Transverse colon (tissue), 4 donors: ENCODE measurements around the gene TCERG1L. TPM values are rescaled to one million over a fixed set of nuclear protein-coding genes. Genes with fewer than 3 reads are reported as not detected.
"Not testable (repeated sequence)": the region's sequence is repeated elsewhere in the genome, so short reads cannot be mapped to it uniquely, and the experiment has no call there.

Experiments
- DNase-seq: peaks from one replicate; pipeline ENCODE4 v3.0.0-alpha.2; 2019
- H3K27ac ChIP-seq, 4 donors: fragments of 200-600 bp; sonication (generic); 2 replicates each; pipeline ENCODE4 v1.5.1; 2016 to 2018; ENCODE audit warnings: inconsistent platforms in 4 of 4
- H3K27me3 ChIP-seq: fragments of 200-600 bp; sonication (generic); 2 replicates; pipeline ENCODE4 v1.5.1; 2017; ENCODE audit warnings: inconsistent platforms
- H3K36me3 ChIP-seq, 4 donors: fragments of 200-600 bp; sonication (generic); 2 replicates each; pipeline ENCODE4 v1.5.1; 2017 to 2019; ENCODE audit warnings: inconsistent platforms in 4 of 4
- H3K4me1 ChIP-seq, 4 donors: fragments of 200-600 bp; sonication (generic); 2 replicates each; pipeline ENCODE4 v1.5.1; 2017 to 2020; ENCODE audit warnings: inconsistent platforms in 4 of 4
- H3K4me3 ChIP-seq, 4 donors: fragments of 200-600 bp; sonication (generic); 1 replicate in 1 of 4; 2 replicates in 3 of 4; pipeline versions ENCODE4 v1.5.1 to v1.6.1; 2017 to 2019; ENCODE audit warnings: inconsistent platforms in 4 of 4
- H3K9me3 ChIP-seq, 2 donors: fragments of 200-600 bp; sonication (generic); 2 replicates each; pipeline ENCODE4 v1.5.1; 2017 to 2019; ENCODE audit warnings: inconsistent platforms in 2 of 2
- EP300 ChIP-seq: sonication (generic); formaldehyde crosslinking; IDR thresholded peaks from one replicate; pipeline ENCODE4 v1.6.1; 2017; ENCODE audit warnings: antibody characterized with exemption, low read depth
- POLR2A ChIP-seq: fragments of 450-650 bp; IDR thresholded peaks from one replicate; pipeline ENCODE4 v1.6.1; 2016; ENCODE audit warnings: antibody characterized with exemption, mild to moderate bottlenecking, moderate library complexity
- POLR2AphosphoS5 ChIP-seq, 3 donors: sonication (generic); formaldehyde crosslinking; IDR thresholded peaks; one replicate each; pipeline ENCODE4 v1.6.1; 2016; ENCODE audit warnings: antibody characterized with exemption in 3 of 3
- WGBS, 2 donors: methylation state at CpG; one replicate each; pipeline ENCODE4 v1.1.5; 2018; ENCODE audit warnings: low coverage in 1 of 2; 5-methylcytosine and 5-hydroxymethylcytosine counted together
- in situ Hi-C, 4 donors: fragments of 200-750 bp; cut with MboI; loops; one replicate each; pipeline versions ENCODE4 v1.15.0 to v1.15.1; 2017; ENCODE audit warnings: low sequenced_read_pairs in 3 of 4, low pct_ligation_motif_present in 1 of 4, low pct_unique_long_range_greater_than_20kb in 1 of 4
- intact Hi-C: fragments of 100-400 bp; cut with DNase I; formaldehyde crosslinking; loops from one replicate; pipeline ENCODE4 v1.15.1; 2023; ENCODE audit warnings: low total_unique reads
- total RNA-seq, 4 donors: library from RNA; depleted of rRNA; stranded (reverse); fragments of >200 nt; gene quantifications; one replicate each; pipeline ENCODE4 v1.1.0, GENCODE V29; 2016
- TF ChIP-seq, protein P1 (sequence below), 5 experiments: fragments of 200-600 bp in 3 of 5; fragments of 450-650 bp in 2 of 5; sonication (generic) in 3 of 5; IDR thresholded peaks; 1 replicate in 2 of 5; 2 replicates in 3 of 5; pipeline ENCODE4 v1.5.1; 2016 to 2017; ENCODE audit warnings: antibody characterized with exemption in 5 of 5, inconsistent platforms in 3 of 5, mild to moderate bottlenecking in 2 of 5, moderate library complexity in 1 of 5

Gene TCERG1L
- total RNA-seq, 4 donors from 2014 or later: 0.16 TPM; not detected in 3

DNA sequence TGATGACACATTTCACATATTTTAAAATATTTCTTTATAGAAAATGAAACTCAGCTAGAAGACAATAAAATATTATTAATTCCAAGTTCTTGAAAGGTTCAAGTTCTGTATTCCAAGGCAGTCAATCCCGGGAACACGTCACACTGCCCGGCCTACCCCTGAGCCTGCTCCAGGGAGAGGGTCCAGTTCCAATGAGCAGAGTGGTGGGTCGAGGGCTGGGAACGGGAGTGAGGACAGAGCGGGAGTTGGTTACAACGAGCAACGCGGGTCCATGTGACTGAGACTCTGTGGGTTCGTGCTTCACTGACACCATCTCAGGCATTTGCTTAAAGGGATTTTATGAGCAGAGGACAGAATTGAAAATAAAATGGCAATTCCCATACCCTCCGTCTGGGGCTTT is 209.4 kb downstream of the TCERG1L start:
- no peaks in the 10 kb centered on the region for H3K27me3 ChIP-seq
- no peak overlapping the region for H3K4me3 ChIP-seq
- TF ChIP-seq POLR2AphosphoS5 (IDR thresholded peaks at IDR 0.05) (no peak), POLR2A (no peak), EP300 (no peak)
- TF ChIP-seq, protein P1, sequence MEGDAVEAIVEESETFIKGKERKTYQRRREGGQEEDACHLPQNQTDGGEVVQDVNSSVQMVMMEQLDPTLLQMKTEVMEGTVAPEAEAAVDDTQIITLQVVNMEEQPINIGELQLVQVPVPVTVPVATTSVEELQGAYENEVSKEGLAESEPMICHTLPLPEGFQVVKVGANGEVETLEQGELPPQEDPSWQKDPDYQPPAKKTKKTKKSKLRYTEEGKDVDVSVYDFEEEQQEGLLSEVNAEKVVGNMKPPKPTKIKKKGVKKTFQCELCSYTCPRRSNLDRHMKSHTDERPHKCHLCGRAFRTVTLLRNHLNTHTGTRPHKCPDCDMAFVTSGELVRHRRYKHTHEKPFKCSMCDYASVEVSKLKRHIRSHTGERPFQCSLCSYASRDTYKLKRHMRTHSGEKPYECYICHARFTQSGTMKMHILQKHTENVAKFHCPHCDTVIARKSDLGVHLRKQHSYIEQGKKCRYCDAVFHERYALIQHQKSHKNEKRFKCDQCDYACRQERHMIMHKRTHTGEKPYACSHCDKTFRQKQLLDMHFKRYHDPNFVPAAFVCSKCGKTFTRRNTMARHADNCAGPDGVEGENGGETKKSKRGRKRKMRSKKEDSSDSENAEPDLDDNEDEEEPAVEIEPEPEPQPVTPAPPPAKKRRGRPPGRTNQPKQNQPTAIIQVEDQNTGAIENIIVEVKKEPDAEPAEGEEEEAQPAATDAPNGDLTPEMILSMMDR (IDR thresholded peaks at IDR 0.05): no peak
- intact Hi-C loops: no loop called here
- in situ Hi-C loops: no loop called here
- no peak overlapping the region for H3K27ac ChIP-seq
- no peak for DNase-seq
- WGBS, 2 donors: 83 to 86% methylated on average over 8 to 11 of the region's 11 CpGs
- H3K36me3 ChIP-seq: no peaks in the 10 kb centered on the region
- H3K9me3 ChIP-seq: no peaks in the 10 kb centered on the region
- peaks cover 0 to 6% (median 0%) of the 10 kb centered on the region in 4 donors for H3K4me1 ChIP-seq

DNA sequence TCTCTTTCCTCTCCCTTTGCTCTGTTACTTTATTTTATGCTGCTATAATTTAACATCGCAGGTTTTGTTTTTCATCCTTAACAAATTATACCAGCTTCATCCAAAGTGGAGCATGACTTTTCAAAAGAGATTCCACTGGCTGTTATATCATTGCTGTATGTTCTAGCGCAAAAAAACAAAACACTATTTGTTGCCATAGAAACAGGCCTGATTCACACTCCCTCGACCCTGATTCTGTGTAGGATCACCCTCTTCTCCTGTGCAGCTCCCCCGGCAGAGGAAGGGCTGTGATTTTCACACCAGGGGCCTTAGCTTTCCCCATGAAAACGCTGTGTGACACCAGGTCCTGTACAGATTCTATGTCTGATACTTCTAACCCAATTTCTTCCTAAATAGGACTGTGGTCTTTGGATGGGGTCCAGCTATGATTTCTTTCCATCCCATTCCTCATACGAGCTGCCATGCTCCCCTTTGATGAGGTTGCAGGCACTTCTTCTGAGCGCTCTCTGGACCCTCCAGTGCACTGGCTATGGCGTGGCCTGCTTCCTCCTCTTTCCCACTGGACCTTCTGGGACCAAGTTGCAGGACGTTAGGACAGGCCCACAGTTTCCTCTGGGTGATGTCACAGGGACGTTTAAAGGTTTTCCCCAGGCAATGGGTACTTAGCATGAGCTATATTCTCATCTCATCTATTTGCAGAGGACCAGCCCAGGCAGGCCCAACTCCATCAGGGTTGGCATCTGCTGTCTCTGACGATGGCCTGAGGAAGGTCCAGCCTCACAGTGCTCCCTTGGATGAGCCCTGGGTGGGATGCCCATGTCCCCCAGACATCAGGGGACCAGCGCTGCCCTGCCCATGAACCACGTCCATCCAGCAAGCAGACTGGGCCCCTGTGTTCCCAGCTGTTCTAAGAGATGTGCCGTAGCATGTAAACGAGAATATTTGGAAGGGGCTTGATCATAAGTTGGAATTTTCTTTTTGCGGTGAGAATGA is 210.8 kb downstream of the TCERG1L start:
- WGBS, 2 donors: 65 to 74% methylated on average over 6 to 16 of the region's 16 CpGs
- DNase-seq, H3K36me3 ChIP-seq, intact Hi-C loops, H3K9me3 ChIP-seq, H3K27me3 ChIP-seq, in situ Hi-C loops, H3K4me1 ChIP-seq, H3K27ac ChIP-seq, H3K4me3 ChIP-seq: not testable (repeated sequence)

DNA sequence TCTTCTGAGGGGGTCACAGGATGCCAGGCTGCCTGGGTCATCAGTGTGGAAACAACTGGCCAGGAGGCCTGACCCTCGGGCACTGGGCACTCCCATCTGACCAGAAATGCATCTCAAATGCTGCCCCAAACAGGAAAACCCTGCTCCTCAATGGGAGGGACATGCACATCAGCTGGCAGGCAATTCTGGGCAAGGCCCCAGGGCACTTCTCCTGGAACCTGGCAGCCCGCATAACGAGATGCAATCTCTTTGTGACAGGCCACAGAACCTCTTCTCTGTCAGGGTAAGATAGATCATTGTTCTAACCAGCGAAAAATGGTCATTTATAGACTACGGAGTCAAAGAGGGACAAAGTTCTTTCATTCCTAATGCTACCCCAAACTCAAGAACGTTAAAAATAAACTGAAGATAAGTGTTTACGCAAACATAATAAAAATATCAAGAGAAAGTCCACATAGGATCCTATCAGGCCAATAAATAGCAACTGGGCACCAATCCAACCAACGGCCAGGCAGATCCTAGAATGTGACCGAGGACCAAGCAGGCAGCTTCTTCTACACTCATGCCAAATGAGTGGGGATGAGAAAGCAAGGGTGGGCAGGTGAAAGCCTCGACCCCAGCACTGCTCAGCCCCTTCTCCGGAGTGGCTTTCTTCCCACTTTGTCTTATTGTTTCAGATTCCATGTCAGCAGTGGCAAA is 212.3 kb downstream of the TCERG1L start:
- Histone ChIP-seq H3K4me3 (no peak overlapping the region), H3K27me3 (no peaks in the 10 kb centered on the region), H3K27ac (no peak overlapping the region), H3K9me3 (no peaks in the 10 kb centered on the region), H3K36me3 (no peaks in the 10 kb centered on the region), H3K4me1 (peaks cover 0 to 6% (median 0%) of the 10 kb centered on the region in 4 donors)
- 39 to 40% methylated on average over 6 to 11 of the region's 11 CpGs for WGBS, 2 donors
- TF ChIP-seq EP300: no peak
- DNase-seq: no peak
- intact Hi-C loops: no loop called here
- in situ Hi-C loops: no loop called here

GRCh38 chr10:131098416-131098952 is 213.0 kb downstream of the TCERG1L start:
- 86% methylated on average over 15 of the region's 15 CpGs; no CpG with 5 or more reads in 1 of the 2 donors for WGBS, 2 donors
- in situ Hi-C loops (no loop called here), intact Hi-C loops (no loop called here)
- DNase-seq: no peak
- no peak overlapping the region for H3K4me3 ChIP-seq
- H3K4me1 ChIP-seq: peaks cover 0 to 6% (median 0%) of the 10 kb centered on the region in 4 donors
- no peaks in the 10 kb centered on the region for H3K9me3 ChIP-seq
- H3K36me3 ChIP-seq: no peaks in the 10 kb centered on the region
- no peaks in the 10 kb centered on the region for H3K27me3 ChIP-seq
- H3K27ac ChIP-seq: no peak overlapping the region
- TF ChIP-seq POLR2A: no peak
- TF ChIP-seq POLR2AphosphoS5 (IDR thresholded peaks at IDR 0.05): no peak
- no peak for TF ChIP-seq EP300
- TF ChIP-seq, protein P1 (IDR thresholded peaks at IDR 0.05): no peak

- intact Hi-C loops: no loop called here
Measured at GRCh38 chr10:131096031-131096430, 215.5 kb downstream of the TCERG1L start.

More at GRCh38 chr10:131096031-131096430, 215.5 kb downstream of the TCERG1L start:
- 84% methylated on average over 7 of the region's 7 CpGs; no CpG with 5 or more reads in 1 of the 2 donors for WGBS, 2 donors
- Histone ChIP-seq H3K27ac (no peak overlapping the region), H3K27me3 (no peaks in the 10 kb centered on the region), H3K4me3 (no peak overlapping the region), H3K36me3 (no peaks in the 10 kb centered on the region), H3K9me3 (no peaks in the 10 kb centered on the region), H3K4me1 (peaks cover 0 to 6% (median 0%) of the 10 kb centered on the region in 4 donors)
- DNase-seq: no peak
- TF ChIP-seq EP300: no peak
- no peak for TF ChIP-seq POLR2AphosphoS5 (IDR thresholded peaks at IDR 0.05)
- TF ChIP-seq POLR2A: no peak
- TF ChIP-seq, protein P1 (IDR thresholded peaks at IDR 0.05): no peak
- in situ Hi-C loops: no loop called here
